Measurements from ENCODE around the gene CDK18. TPM values are rescaled to one million over a fixed set of nuclear protein-coding genes. Genes with fewer than 3 reads are reported as not detected.
A peak's percentile ranks its signal among the peaks of the same experiment; 100 is the strongest.

CDK18 gene
- polyA plus RNA-seq, 1 donor from 2014 or later: not detected

DNA sequence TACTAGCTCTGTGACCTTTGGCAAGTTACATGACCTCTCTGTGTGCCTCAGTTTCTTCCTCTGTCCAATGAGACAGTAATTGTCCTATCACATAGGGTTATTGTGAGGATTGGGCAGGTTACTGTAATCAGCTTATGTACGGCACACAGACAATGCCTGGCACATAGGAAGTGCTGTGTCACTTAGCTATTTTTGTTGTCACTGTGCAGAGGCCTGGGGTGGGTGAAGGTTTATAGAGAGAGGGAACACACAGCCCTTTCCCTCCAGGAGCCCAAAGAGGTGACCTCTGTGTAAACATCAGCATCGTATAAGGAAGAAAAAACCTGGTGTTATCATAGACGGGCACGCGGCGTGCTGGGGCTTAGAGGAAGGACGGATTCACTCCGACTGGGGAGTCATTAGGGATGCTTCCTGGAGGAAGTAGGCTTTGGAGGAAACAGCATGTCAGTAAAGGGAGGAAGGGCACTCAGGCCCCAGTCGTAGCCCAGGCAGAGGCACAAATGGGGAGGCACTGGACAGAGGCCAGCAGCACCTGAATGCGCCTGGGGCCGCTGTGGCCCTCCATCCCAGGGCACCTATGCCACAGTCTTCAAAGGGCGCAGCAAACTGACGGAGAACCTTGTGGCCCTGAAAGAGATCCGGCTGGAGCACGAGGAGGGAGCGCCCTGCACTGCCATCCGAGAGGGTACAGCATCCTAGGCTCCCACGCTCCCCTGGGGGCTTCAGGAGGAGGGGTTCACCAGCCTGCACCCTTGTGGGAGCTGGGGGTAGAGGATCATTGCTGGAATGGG, 21.2 kb downstream of the CDK18 start:
- no peaks in the 10 kb centered on the region for H4K20me1 ChIP-seq (ENCODE audit: insufficient read depth)
- no peaks in the 10 kb centered on the region for H3K36me3 ChIP-seq (ENCODE audit: insufficient read depth, low read length)
- H2AFZ ChIP-seq (ENCODE audit: low read depth, low read length): no peak overlapping the region
- no peak overlapping the region for H3K27ac ChIP-seq (ENCODE audit: low read length)
- H3K9me3 ChIP-seq (ENCODE audit: low read length): no peaks in the 10 kb centered on the region
- H3K9me2 ChIP-seq (ENCODE audit: insufficient read depth, low read length): no peaks in the 10 kb centered on the region
- H3K79me2 ChIP-seq (replicated peaks; ENCODE audit: insufficient read depth, low read length): no peaks in the 10 kb centered on the region
- peak overlapping the region; percentile 3 for H3K9ac ChIP-seq (ENCODE audit: low read length)
- H3F3A ChIP-seq (ENCODE audit: insufficient read depth, low read length, poor library complexity, severe bottlenecking): no peaks in the 10 kb centered on the region
- TF ChIP-seq SMC3 (conservative IDR thresholded peaks at IDR 0.05; ENCODE audit: poor library complexity): no peak
- TF ChIP-seq EP300 (conservative IDR thresholded peaks at IDR 0.05; ENCODE audit: poor library complexity, severe bottlenecking): no peak
- TF ChIP-seq RAD21 (conservative IDR thresholded peaks at IDR 0.05): no peak
- no peak for TF ChIP-seq TAF1 (IDR thresholded peaks at IDR 0.05; ENCODE audit: low read depth)
- TF ChIP-seq EZH2 (IDR thresholded peaks at IDR 0.05; ENCODE audit: borderline replicate concordance, insufficient read depth, low read length, poor library complexity, severe bottlenecking): no peak
- TF ChIP-seq MXI1 (conservative IDR thresholded peaks at IDR 0.05; ENCODE audit: poor library complexity, severe bottlenecking): no peak
- no peak for TF ChIP-seq POLR2AphosphoS5 (IDR thresholded peaks at IDR 0.05)
- no peak for TF ChIP-seq REST (IDR thresholded peaks at IDR 0.05; ENCODE audit: borderline replicate concordance)
- TF ChIP-seq CTCF (IDR thresholded peaks at IDR 0.05; ENCODE audit: poor library complexity, severe bottlenecking): no peak
- no peaks in the 10 kb centered on the region for H3K27me3 ChIP-seq (ENCODE audit: insufficient read depth, low read depth, low read length)
- H3K4me2 ChIP-seq (ENCODE audit: low read length): no peak overlapping the region
- no peak overlapping the region for H3K4me3 ChIP-seq (ENCODE audit: low read length)

DNA sequence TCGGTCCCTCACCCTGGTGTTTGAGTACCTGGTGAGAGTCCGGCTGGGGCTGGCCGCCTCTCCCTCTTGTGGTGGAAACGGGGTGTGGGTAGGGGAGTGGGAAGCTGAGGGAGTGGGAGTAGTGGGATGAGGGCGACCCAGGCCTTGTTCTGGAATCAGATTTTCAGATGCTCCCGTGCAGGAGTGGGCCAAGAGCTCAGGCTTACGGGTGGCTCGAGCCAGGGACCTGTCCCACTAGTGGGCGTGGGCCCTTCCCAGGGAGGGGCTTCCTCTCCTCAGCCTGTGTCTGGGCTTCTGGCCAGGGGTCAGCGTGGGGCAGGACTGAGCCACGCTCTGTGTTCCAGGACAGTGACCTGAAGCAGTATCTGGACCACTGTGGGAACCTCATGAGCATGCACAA, 22.0 kb downstream of the CDK18 start:
- Histone ChIP-seq H3K4me2 (ENCODE audit: low read length) (no peak overlapping the region), H3K4me3 (ENCODE audit: low read length) (no peak overlapping the region), H3K9me3 (ENCODE audit: low read length) (no peaks in the 10 kb centered on the region), H4K20me1 (ENCODE audit: insufficient read depth) (no peaks in the 10 kb centered on the region), H3K36me3 (ENCODE audit: insufficient read depth, low read length) (no peaks in the 10 kb centered on the region), H3K27ac (ENCODE audit: low read length) (no peak overlapping the region), H3K9ac (ENCODE audit: low read length) (no peak overlapping the region), H3K9me2 (ENCODE audit: insufficient read depth, low read length) (no peaks in the 10 kb centered on the region), H2AFZ (ENCODE audit: low read depth, low read length) (no peak overlapping the region), H3K27me3 (ENCODE audit: insufficient read depth, low read depth, low read length) (no peaks in the 10 kb centered on the region), H3F3A (ENCODE audit: insufficient read depth, low read length, poor library complexity, severe bottlenecking) (no peaks in the 10 kb centered on the region), H3K79me2 (replicated peaks; ENCODE audit: insufficient read depth, low read length) (no peaks in the 10 kb centered on the region)
- TF ChIP-seq TAF1 (IDR thresholded peaks at IDR 0.05; ENCODE audit: low read depth): no peak
- no peak for TF ChIP-seq CTCF (IDR thresholded peaks at IDR 0.05; ENCODE audit: poor library complexity, severe bottlenecking)
- no peak for TF ChIP-seq MXI1 (conservative IDR thresholded peaks at IDR 0.05; ENCODE audit: poor library complexity, severe bottlenecking)
- TF ChIP-seq RAD21 (conservative IDR thresholded peaks at IDR 0.05): no peak
- TF ChIP-seq EZH2 (IDR thresholded peaks at IDR 0.05; ENCODE audit: borderline replicate concordance, insufficient read depth, low read length, poor library complexity, severe bottlenecking): no peak
- no peak for TF ChIP-seq SMC3 (conservative IDR thresholded peaks at IDR 0.05; ENCODE audit: poor library complexity)
- no peak for TF ChIP-seq POLR2AphosphoS5 (IDR thresholded peaks at IDR 0.05)
- TF ChIP-seq REST (IDR thresholded peaks at IDR 0.05; ENCODE audit: borderline replicate concordance): no peak
- no peak for TF ChIP-seq EP300 (conservative IDR thresholded peaks at IDR 0.05; ENCODE audit: poor library complexity, severe bottlenecking)

All from neural cell (in vitro differentiated cells).